ENCODE measurements around the gene KCNG2. TPM values are rescaled to one million over a fixed set of nuclear protein-coding genes. Genes with fewer than 3 reads are reported as not detected.

The KCNG2 gene
- total and polyA plus RNA-seq, 2 of the 8 experiments (the other 6 are each of a cell fraction or from before 2014, with no cell fraction given), result 0.19 to 0.74 TPM

- TF ChIP-seq CTBP2 (IDR thresholded peaks at IDR 0.05; ENCODE audit: borderline replicate concordance, insufficient read depth, insufficient read length, low read length) (no peak), SRF (IDR thresholded peaks at IDR 0.05; ENCODE audit: low read depth, low read length) (no peak), BCL11A (IDR thresholded peaks at IDR 0.05; ENCODE audit: low read depth in 2 of 2, low read length in 2 of 2) (no peak)
Measured at GRCh38 chr18:79917169-79917852, 119.6 kb downstream of the KCNG2 start (continued).

All from H1 (cell line).